HEK293 (cell line): ENCODE results near the gene AADAT.

Experiments used
- MZF1 ChIP-seq: fragments of 450-650 bp; formaldehyde crosslinking; IDR thresholded peaks from 2 replicates; pipeline ENCODE4 v1.5.1; 2017; ENCODE audit warnings: missing biosample characterization, missing genetic modification characterization, borderline replicate concordance
- REPIN1 ChIP-seq: fragments of 450-650 bp; formaldehyde crosslinking; IDR thresholded peaks from 2 replicates; pipeline ENCODE4 v1.5.1; 2017; ENCODE audit warnings: missing biosample characterization, missing genetic modification characterization, low read depth
- SCRT1 ChIP-seq: fragments of 450-650 bp; formaldehyde crosslinking; IDR thresholded peaks from 2 replicates; pipeline ENCODE4 v1.5.1; 2016; ENCODE audit warnings: missing biosample characterization, missing genetic modification characterization, borderline replicate concordance
- SCRT2 ChIP-seq: fragments of 450-650 bp; formaldehyde crosslinking; IDR thresholded peaks from 2 replicates; pipeline ENCODE4 v1.5.1; 2016; ENCODE audit warnings: missing biosample characterization, missing genetic modification characterization
- SETDB1 ChIP-seq: IDR thresholded peaks from one replicate; pipeline ENCODE4 v1.6.1; 2017; ENCODE audit warnings: mild to moderate bottlenecking, low read length, moderate library complexity, mixed read lengths; ENCODE audit not compliant: insufficient read length
- TCF7L2 ChIP-seq: IDR thresholded peaks from 2 replicates; pipeline ENCODE4 v1.6.1; 2011; ENCODE audit warnings: low read depth, mild to moderate bottlenecking, inconsistent platforms, low read length, moderate library complexity, borderline replicate concordance
- YY2 ChIP-seq: fragments of 450-650 bp; formaldehyde crosslinking; IDR thresholded peaks from 2 replicates; pipeline ENCODE4 v1.5.1; 2016; ENCODE audit warnings: missing biosample characterization, missing genetic modification characterization
- ZNF114 ChIP-seq: fragments of 450-650 bp; formaldehyde crosslinking; IDR thresholded peaks from 2 replicates; pipeline ENCODE4 v1.5.0; 2017; ENCODE audit warnings: missing biosample characterization, missing genetic modification characterization
- ZNF121 ChIP-seq: fragments of 450-650 bp; formaldehyde crosslinking; IDR thresholded peaks from 2 replicates; pipeline ENCODE4 v1.5.1; 2016; ENCODE audit warnings: missing biosample characterization, missing genetic modification characterization
- ZNF174 ChIP-seq: fragments of 450-650 bp; formaldehyde crosslinking; IDR thresholded peaks from 2 replicates; pipeline ENCODE4 v1.5.0; 2017; ENCODE audit warnings: missing biosample characterization, mild to moderate bottlenecking, missing genetic modification characterization
- ZNF175 ChIP-seq: fragments of 450-650 bp; formaldehyde crosslinking; IDR thresholded peaks from 2 replicates; pipeline ENCODE4 v1.5.1; 2016; ENCODE audit warnings: missing biosample characterization, missing genetic modification characterization
- ZNF202 ChIP-seq: fragments of 450-650 bp; formaldehyde crosslinking; IDR thresholded peaks from 2 replicates; pipeline ENCODE4 v1.5.1; 2016; ENCODE audit warnings: missing biosample characterization, missing genetic modification characterization, borderline replicate concordance
- ZNF274 ChIP-seq, 2 experiments: fragments of 200-500 bp in 1 of 2; fragments of 450-650 bp in 1 of 2; sonication (Bioruptor generic) in 1 of 2; formaldehyde crosslinking in 1 of 2; IDR thresholded peaks; 2 replicates each; pipeline versions ENCODE4 v1.5.1 to v1.6.1; 2014 to 2016; ENCODE audit warnings: borderline replicate concordance in 1 of 2, inconsistent platforms in 1 of 2, low read length in 1 of 2, missing biosample characterization in 1 of 2, missing genetic modification characterization in 1 of 2
- ZNF292 ChIP-seq: fragments of 450-650 bp; formaldehyde crosslinking; IDR thresholded peaks from 2 replicates; pipeline ENCODE4 v1.5.1; 2016; ENCODE audit warnings: low read depth, missing biosample characterization, missing genetic modification characterization, borderline replicate concordance
- ZNF335 ChIP-seq: fragments of 450-650 bp; formaldehyde crosslinking; conservative IDR thresholded peaks from 2 replicates; pipeline ENCODE4 v1.5.1; 2016; ENCODE audit warnings: missing biosample characterization, missing genetic modification characterization
- ZNF521 ChIP-seq: fragments of 450-650 bp; formaldehyde crosslinking; IDR thresholded peaks from 2 replicates; pipeline ENCODE4 v1.5.1; 2017; ENCODE audit warnings: missing biosample characterization, mild to moderate bottlenecking, missing genetic modification characterization
- ZNF530 ChIP-seq: fragments of 450-650 bp; formaldehyde crosslinking; IDR thresholded peaks from 2 replicates; pipeline ENCODE4 v1.5.1; 2016; ENCODE audit warnings: low read depth, missing biosample characterization, missing genetic modification characterization
- ZNF548 ChIP-seq: fragments of 450-650 bp; formaldehyde crosslinking; IDR thresholded peaks from 2 replicates; pipeline ENCODE4 v1.5.1; 2016; ENCODE audit warnings: missing biosample characterization, missing genetic modification characterization
- ZNF555 ChIP-seq: fragments of 450-650 bp; formaldehyde crosslinking; conservative IDR thresholded peaks from 2 replicates; pipeline ENCODE4 v1.5.1; 2017; ENCODE audit warnings: missing biosample characterization, mild to moderate bottlenecking, missing genetic modification characterization, inconsistent platforms
- ZNF558 ChIP-seq: fragments of 450-650 bp; formaldehyde crosslinking; IDR thresholded peaks from 2 replicates; pipeline ENCODE4 v1.5.1; 2016; ENCODE audit warnings: missing biosample characterization, missing genetic modification characterization
- ZNF670 ChIP-seq: fragments of 450-650 bp; formaldehyde crosslinking; IDR thresholded peaks from 2 replicates; pipeline ENCODE4 v1.5.1; 2016; ENCODE audit warnings: missing biosample characterization, missing genetic modification characterization, low read depth
- TF ChIP-seq, protein P1 (sequence below): fragments of 450-650 bp; formaldehyde crosslinking; IDR thresholded peaks from 2 replicates; pipeline ENCODE4 v1.5.1; 2016; ENCODE audit warnings: missing biosample characterization, missing genetic modification characterization
- TF ChIP-seq, protein P2 (sequence below): fragments of 450-650 bp; formaldehyde crosslinking; IDR thresholded peaks from 2 replicates; pipeline ENCODE4 v1.5.1; 2017; ENCODE audit warnings: missing biosample characterization, missing genetic modification characterization
- TF ChIP-seq, protein P3 (sequence below): fragments of 450-650 bp; formaldehyde crosslinking; IDR thresholded peaks from 2 replicates; pipeline ENCODE4 v1.5.1; 2016; ENCODE audit warnings: missing biosample characterization, missing genetic modification characterization, borderline replicate concordance
- TF ChIP-seq, protein P4 (sequence below): fragments of 450-650 bp; formaldehyde crosslinking; IDR thresholded peaks from 2 replicates; pipeline ENCODE4; 2016; ENCODE audit warnings: missing biosample characterization, missing genetic modification characterization
- TF ChIP-seq, protein P5 (sequence below): IDR thresholded peaks from 2 replicates; pipeline ENCODE4 v1.6.1; 2011; ENCODE audit warnings: mild to moderate bottlenecking, low read depth, low read length, borderline replicate concordance

Gene AADAT

DNA sequence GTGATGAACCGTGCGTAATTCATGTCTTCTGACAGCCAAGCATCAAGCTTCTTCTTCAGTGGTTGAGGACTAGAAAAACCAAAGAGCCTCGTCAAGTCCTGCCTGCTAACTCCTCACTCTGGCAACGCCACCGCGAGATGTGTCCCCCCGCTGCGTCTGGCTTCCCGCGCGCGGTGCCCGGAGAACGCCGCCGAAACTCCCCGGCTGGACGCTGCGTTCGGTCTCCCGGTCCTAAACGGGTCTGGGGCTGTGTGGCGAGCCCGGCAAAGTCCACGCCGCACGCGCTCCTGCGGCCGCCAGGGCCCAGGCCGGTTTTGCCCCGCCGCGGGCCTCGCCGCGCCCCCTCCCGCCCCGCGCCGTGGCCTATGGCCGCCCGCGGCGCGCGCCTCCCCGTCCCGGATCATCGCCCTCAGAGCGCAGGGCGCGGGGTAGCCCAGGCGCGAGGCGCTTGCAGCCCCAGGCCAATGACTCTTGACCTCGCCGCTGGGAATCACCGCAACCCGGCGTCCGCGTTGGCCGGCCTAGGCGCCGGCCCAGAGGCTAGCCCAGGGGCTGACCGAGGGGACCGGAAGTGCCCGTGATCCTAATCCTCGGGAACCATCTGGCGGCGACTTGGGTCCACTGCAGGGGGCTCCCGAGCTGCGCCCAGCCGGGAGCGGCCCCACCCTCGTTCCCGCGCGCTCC lies at the start of gene AADAT (continued):
- TF ChIP-seq SCRT2 (tag by site-specific recombination) (no peak), SCRT1 (tag by site-specific recombination) (no peak), ZNF548 (tag by site-specific recombination) (no peak), ZNF521 (tag by site-specific recombination) (no peak), TCF7L2 (no peak), ZNF555 (tag by site-specific recombination) (no peak), REPIN1 (no peak), ZNF558 (no peak), ZNF670 (tag by site-specific recombination) (no peak), ZNF202 (no peak), ZNF175 (tag by site-specific recombination) (no peak), ZNF530 (tag by site-specific recombination) (no peak), ZNF292 (tag by site-specific recombination) (no peak), ZNF335 (tag by site-specific recombination) (peak; percentile 93), MZF1 (tag by site-specific recombination) (no peak), ZNF114 (tag by site-specific recombination) (no peak), ZNF274 (IDR thresholded peaks at IDR 0.05; ENCODE audit: low read length) (no peak), ZNF274 (tag by site-specific recombination; IDR thresholded peaks at IDR 0.05; ENCODE audit: borderline replicate concordance) (no peak), SETDB1 (no peak), YY2 (tag by site-specific recombination) (no peak), ZNF174 (no peak), ZNF121 (tag by site-specific recombination) (no peak)
- TF ChIP-seq, protein P1, sequence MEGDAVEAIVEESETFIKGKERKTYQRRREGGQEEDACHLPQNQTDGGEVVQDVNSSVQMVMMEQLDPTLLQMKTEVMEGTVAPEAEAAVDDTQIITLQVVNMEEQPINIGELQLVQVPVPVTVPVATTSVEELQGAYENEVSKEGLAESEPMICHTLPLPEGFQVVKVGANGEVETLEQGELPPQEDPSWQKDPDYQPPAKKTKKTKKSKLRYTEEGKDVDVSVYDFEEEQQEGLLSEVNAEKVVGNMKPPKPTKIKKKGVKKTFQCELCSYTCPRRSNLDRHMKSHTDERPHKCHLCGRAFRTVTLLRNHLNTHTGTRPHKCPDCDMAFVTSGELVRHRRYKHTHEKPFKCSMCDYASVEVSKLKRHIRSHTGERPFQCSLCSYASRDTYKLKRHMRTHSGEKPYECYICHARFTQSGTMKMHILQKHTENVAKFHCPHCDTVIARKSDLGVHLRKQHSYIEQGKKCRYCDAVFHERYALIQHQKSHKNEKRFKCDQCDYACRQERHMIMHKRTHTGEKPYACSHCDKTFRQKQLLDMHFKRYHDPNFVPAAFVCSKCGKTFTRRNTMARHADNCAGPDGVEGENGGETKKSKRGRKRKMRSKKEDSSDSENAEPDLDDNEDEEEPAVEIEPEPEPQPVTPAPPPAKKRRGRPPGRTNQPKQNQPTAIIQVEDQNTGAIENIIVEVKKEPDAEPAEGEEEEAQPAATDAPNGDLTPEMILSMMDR, result peak; percentile 72; the same call in 1 of the 2 replicates
- TF ChIP-seq, protein P2, sequence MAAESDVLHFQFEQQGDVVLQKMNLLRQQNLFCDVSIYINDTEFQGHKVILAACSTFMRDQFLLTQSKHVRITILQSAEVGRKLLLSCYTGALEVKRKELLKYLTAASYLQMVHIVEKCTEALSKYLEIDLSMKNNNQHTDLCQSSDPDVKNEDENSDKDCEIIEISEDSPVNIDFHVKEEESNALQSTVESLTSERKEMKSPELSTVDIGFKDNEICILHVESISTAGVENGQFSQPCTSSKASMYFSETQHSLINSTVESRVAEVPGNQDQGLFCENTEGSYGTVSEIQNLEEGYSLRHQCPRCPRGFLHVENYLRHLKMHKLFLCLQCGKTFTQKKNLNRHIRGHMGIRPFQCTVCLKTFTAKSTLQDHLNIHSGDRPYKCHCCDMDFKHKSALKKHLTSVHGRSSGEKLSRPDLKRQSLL (tag by site-specific recombination), result no peak
- TF ChIP-seq, protein P3, sequence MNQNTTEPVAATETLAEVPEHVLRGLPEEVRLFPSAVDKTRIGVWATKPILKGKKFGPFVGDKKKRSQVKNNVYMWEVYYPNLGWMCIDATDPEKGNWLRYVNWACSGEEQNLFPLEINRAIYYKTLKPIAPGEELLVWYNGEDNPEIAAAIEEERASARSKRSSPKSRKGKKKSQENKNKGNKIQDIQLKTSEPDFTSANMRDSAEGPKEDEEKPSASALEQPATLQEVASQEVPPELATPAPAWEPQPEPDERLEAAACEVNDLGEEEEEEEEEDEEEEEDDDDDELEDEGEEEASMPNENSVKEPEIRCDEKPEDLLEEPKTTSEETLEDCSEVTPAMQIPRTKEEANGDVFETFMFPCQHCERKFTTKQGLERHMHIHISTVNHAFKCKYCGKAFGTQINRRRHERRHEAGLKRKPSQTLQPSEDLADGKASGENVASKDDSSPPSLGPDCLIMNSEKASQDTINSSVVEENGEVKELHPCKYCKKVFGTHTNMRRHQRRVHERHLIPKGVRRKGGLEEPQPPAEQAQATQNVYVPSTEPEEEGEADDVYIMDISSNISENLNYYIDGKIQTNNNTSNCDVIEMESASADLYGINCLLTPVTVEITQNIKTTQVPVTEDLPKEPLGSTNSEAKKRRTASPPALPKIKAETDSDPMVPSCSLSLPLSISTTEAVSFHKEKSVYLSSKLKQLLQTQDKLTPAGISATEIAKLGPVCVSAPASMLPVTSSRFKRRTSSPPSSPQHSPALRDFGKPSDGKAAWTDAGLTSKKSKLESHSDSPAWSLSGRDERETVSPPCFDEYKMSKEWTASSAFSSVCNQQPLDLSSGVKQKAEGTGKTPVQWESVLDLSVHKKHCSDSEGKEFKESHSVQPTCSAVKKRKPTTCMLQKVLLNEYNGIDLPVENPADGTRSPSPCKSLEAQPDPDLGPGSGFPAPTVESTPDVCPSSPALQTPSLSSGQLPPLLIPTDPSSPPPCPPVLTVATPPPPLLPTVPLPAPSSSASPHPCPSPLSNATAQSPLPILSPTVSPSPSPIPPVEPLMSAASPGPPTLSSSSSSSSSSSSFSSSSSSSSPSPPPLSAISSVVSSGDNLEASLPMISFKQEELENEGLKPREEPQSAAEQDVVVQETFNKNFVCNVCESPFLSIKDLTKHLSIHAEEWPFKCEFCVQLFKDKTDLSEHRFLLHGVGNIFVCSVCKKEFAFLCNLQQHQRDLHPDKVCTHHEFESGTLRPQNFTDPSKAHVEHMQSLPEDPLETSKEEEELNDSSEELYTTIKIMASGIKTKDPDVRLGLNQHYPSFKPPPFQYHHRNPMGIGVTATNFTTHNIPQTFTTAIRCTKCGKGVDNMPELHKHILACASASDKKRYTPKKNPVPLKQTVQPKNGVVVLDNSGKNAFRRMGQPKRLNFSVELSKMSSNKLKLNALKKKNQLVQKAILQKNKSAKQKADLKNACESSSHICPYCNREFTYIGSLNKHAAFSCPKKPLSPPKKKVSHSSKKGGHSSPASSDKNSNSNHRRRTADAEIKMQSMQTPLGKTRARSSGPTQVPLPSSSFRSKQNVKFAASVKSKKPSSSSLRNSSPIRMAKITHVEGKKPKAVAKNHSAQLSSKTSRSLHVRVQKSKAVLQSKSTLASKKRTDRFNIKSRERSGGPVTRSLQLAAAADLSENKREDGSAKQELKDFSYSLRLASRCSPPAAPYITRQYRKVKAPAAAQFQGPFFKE, result no peak
- TF ChIP-seq, protein P4, sequence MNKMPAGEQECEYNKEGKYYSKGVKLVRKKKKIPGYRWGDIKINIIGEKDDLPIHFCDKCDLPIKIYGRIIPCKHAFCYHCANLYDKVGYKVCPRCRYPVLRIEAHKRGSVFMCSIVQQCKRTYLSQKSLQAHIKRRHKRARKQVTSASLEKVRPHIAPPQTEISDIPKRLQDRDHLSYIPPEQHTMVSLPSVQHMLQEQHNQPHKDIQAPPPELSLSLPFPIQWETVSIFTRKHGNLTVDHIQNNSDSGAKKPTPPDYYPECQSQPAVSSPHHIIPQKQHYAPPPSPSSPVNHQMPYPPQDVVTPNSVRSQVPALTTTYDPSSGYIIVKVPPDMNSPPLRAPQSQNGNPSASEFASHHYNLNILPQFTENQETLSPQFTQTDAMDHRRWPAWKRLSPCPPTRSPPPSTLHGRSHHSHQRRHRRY (tag by site-specific recombination), result no peak
- TF ChIP-seq, protein P5, sequence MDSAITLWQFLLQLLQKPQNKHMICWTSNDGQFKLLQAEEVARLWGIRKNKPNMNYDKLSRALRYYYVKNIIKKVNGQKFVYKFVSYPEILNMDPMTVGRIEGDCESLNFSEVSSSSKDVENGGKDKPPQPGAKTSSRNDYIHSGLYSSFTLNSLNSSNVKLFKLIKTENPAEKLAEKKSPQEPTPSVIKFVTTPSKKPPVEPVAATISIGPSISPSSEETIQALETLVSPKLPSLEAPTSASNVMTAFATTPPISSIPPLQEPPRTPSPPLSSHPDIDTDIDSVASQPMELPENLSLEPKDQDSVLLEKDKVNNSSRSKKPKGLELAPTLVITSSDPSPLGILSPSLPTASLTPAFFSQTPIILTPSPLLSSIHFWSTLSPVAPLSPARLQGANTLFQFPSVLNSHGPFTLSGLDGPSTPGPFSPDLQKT, result peak; percentile 74; the same call in 1 of the 2 replicates
